ENCODE data around the gene WNT3A. TPM values are rescaled to one million over a fixed set of nuclear protein-coding genes. Genes with fewer than 3 reads are reported as not detected.

Gene WNT3A
- total and polyA plus RNA-seq, 5 donors from 2014 or later = not detected

DNA sequence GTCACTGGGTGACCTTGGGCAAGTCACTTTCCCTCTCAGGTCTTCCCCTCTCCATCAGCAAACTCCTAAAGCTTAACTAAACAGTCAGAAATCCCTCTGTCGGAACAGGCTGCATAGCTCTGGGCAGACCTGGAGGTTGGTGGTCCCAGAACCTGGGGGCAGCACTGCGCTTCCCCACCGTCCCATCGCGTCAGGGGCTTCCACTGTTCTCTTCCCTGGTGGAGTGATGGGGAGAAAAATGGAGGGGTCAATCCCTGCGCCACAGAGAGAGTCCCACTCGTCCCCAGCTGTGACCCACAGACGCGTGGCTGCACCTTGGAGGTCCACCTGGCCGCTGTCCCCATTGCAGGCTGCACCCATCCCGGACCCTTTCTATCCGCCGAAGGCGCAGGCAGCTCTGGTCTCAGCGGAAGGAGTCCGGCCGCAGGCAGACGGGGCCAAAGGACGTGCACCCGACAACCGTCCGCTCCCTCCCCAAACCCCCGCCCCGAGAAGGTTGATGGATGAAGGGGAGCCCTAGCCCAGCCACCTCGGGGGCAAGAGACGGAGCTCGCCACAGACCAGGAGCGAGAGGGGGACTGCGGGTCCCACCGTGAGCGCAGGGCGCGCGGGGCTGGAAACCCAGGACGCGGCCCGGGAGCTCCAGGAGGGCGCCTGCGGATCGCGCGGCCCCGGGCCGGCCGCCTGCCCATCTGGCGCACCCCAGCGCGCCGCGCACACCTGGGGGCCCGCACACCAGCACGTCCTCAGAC lies 588 bp upstream of the WNT3A start:
- Histone ChIP-seq H3K4me3 (ENCODE audit: low read depth, low read length) (no peak overlapping the region), H3K4me1 (ENCODE audit: control insufficient read depth, insufficient read depth, low read length, poor library complexity, severe bottlenecking) (peaks cover 4% of the 10 kb centered on the region), H3K36me3 (ENCODE audit: control insufficient read depth, insufficient read depth, low read length) (no peaks in the 10 kb centered on the region), H3K9me3 (ENCODE audit: control insufficient read depth in 2 of 2, low read length in 2 of 2) (no peaks in the 10 kb centered on the region), H3K27me3 (ENCODE audit: control insufficient read depth, insufficient read depth, low read length) (peaks cover 7% of the 10 kb centered on the region), H3K27ac (ENCODE audit: insufficient read depth, low read length, poor library complexity, severe bottlenecking) (no peak overlapping the region)
- peaks cover 0 to 15% (median 0%) of the 10 kb centered on the region in 4 donors for H3K4me1 Mint-ChIP-seq
- H3K27ac Mint-ChIP-seq = no peak overlapping the region
- ATAC-seq (ENCODE audit: low read depth in 2 of 2) = no peak
- peaks cover 39% of the 10 kb centered on the region for H3K27me3 Mint-ChIP-seq
- no peaks in the 10 kb centered on the region for H3K9me3 Mint-ChIP-seq
- H3K4me3 Mint-ChIP-seq = no peak overlapping the region
- DNase-seq = no peak
- H3K36me3 Mint-ChIP-seq = no peaks in the 10 kb centered on the region

DNA sequence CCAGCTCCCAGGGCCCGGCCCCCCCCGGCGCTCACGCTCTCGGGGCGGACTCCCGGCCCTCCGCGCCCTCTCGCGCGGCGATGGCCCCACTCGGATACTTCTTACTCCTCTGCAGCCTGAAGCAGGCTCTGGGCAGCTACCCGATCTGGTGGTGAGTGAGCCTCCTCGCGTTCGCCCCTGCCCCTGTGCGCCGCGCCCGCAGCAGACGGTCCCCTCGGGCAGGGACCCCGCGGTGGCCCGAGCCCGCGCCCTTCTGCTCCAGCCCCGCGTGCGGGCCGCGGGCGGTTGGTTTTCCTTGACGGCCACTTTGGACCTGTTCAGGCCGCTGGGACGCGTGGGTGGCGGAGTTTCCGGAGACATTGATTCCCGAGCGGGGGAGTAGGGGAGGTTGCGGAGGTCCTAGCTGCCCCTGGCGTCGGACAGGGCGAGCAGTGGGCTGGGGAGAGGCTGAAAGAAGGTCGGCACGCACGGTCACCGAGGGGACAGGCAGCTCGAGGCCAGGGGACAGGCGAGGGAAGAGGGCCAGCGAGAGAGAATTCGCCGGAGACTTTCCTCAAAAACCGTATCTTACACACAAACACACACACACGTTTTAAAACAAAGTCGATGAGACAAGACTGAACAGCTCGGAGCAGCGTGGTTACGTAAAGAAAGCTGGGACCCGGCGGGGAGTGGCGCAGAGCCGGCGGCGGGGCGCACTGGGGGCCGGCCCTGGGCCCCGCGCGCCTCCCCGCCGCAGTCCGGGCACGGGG lies 427 bp downstream of the WNT3A start:
- Mint-ChIP-seq H3K4me3 (peak overlapping the region in 1 of 4 donors; percentile 38), H3K27me3 (peaks cover 30% of the 10 kb centered on the region), H3K4me1 (peaks cover 0 to 18% (median 0%) of the 10 kb centered on the region in 4 donors), H3K36me3 (no peaks in the 10 kb centered on the region), H3K9me3 (no peaks in the 10 kb centered on the region), H3K27ac (no peak overlapping the region)
- DNase-seq (no peak), ATAC-seq (ENCODE audit: low read depth in 2 of 2) (no peak)
- Histone ChIP-seq H3K27me3 (ENCODE audit: control insufficient read depth, insufficient read depth, low read length) (peaks cover 7% of the 10 kb centered on the region), H3K27ac (ENCODE audit: insufficient read depth, low read length, poor library complexity, severe bottlenecking) (no peak overlapping the region), H3K36me3 (ENCODE audit: control insufficient read depth, insufficient read depth, low read length) (no peaks in the 10 kb centered on the region), H3K4me3 (ENCODE audit: low read depth, low read length) (no peak overlapping the region), H3K9me3 (ENCODE audit: control insufficient read depth in 2 of 2, low read length in 2 of 2) (no peaks in the 10 kb centered on the region), H3K4me1 (ENCODE audit: control insufficient read depth, insufficient read depth, low read length, poor library complexity, severe bottlenecking) (peaks cover 4% of the 10 kb centered on the region)

DNA sequence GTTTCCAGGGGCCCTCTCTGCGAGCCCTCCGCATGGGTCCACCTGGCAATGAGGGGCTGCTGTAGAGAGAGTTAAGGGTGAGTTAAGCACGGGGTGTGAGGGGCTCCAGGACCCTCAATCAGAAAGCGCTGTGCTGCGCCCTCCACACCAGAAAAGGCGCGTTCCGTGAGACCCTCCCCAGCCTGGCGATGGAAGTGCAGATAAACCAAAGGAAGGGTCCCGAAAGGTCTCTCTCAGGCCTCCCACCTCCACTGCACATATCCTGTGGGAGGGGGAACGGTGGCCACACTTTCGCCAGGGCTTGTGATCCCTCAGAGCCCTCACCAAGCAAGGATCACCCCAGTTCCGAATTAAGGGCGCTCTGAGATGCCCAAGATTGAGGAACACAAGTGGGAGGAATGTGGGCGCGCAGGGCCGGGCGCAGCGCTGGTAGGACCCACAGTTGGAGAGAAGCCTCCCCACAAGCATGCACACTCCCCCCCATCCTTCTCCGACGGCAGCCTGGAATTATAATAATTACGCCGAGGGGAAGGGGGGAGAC lies 1.1 kb downstream of the WNT3A start:
- H3K27ac Mint-ChIP-seq = no peak overlapping the region
- peaks cover 30% of the 10 kb centered on the region for H3K27me3 Mint-ChIP-seq
- no peak overlapping the region for H3K4me3 ChIP-seq (ENCODE audit: low read depth, low read length)
- no peaks in the 10 kb centered on the region for H3K9me3 ChIP-seq (ENCODE audit: control insufficient read depth in 2 of 2, low read length in 2 of 2)
- H3K4me3 Mint-ChIP-seq = no peak overlapping the region
- H3K36me3 Mint-ChIP-seq = no peaks in the 10 kb centered on the region
- peaks cover 4% of the 10 kb centered on the region for H3K4me1 ChIP-seq (ENCODE audit: control insufficient read depth, insufficient read depth, low read length, poor library complexity, severe bottlenecking)
- peaks cover 6% of the 10 kb centered on the region for H3K27me3 ChIP-seq (ENCODE audit: control insufficient read depth, insufficient read depth, low read length)
- H3K36me3 ChIP-seq (ENCODE audit: control insufficient read depth, insufficient read depth, low read length) = no peaks in the 10 kb centered on the region
- H3K9me3 Mint-ChIP-seq = no peaks in the 10 kb centered on the region
- DNase-seq = no peak
- no peak overlapping the region for H3K27ac ChIP-seq (ENCODE audit: insufficient read depth, low read length, poor library complexity, severe bottlenecking)
- no peak for ATAC-seq (ENCODE audit: low read depth in 2 of 2)
- peaks cover 0 to 18% (median 0%) of the 10 kb centered on the region in 4 donors for H3K4me1 Mint-ChIP-seq

DNA sequence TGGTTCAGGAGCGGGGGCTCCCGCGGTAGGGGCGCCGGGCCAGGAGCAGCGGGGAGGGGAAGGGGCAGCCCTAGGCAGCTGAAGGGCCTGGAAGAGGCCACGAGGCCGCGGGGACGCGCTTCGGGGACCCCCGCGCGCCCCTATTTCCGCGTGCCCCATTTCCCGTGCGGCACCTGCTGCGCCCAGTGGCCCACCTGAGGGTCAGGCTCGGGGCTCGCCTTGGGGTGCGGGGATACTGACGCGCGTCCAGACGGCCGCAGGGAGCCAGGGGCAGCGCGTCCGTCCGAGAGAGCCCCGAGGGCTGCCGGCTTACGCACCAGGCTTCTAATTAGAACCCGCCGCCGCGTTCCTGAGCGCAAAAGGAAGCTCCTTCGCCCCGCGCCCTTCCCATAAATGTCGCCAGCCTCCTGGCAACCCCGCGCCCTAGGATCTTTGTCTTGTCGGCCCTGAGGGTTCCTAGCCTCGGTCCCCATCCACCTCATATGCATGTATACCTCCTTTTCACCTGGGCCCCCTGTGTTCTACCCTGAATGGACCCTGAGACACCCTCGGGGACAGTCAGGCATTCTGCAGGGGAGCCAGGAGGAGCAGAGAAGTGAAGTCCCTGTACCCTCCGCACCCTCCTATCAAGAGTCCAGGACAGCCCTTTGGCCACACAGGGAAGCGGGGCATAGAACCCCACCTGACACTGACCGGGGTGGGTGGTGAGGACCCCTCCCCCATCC lies 1.8 kb downstream of the WNT3A start:
- Mint-ChIP-seq H3K36me3 (no peaks in the 10 kb centered on the region), H3K4me3 (no peak overlapping the region), H3K4me1 (peaks cover 0 to 18% (median 0%) of the 10 kb centered on the region in 4 donors), H3K27ac (no peak overlapping the region), H3K27me3 (peaks cover 30% of the 10 kb centered on the region), H3K9me3 (no peaks in the 10 kb centered on the region)
- no peak overlapping the region for H3K4me3 ChIP-seq (ENCODE audit: low read depth, low read length)
- peaks cover 4% of the 10 kb centered on the region for H3K4me1 ChIP-seq (ENCODE audit: control insufficient read depth, insufficient read depth, low read length, poor library complexity, severe bottlenecking)
- H3K27me3 ChIP-seq (ENCODE audit: control insufficient read depth, insufficient read depth, low read length) = peaks cover 3% of the 10 kb centered on the region
- no peak overlapping the region for H3K27ac ChIP-seq (ENCODE audit: insufficient read depth, low read length, poor library complexity, severe bottlenecking)
- ATAC-seq (ENCODE audit: low read depth in 2 of 2) = no peak
- H3K36me3 ChIP-seq (ENCODE audit: control insufficient read depth, insufficient read depth, low read length) = no peaks in the 10 kb centered on the region
- H3K9me3 ChIP-seq (ENCODE audit: control insufficient read depth in 2 of 2, low read length in 2 of 2) = no peaks in the 10 kb centered on the region
- DNase-seq = no peak

DNA sequence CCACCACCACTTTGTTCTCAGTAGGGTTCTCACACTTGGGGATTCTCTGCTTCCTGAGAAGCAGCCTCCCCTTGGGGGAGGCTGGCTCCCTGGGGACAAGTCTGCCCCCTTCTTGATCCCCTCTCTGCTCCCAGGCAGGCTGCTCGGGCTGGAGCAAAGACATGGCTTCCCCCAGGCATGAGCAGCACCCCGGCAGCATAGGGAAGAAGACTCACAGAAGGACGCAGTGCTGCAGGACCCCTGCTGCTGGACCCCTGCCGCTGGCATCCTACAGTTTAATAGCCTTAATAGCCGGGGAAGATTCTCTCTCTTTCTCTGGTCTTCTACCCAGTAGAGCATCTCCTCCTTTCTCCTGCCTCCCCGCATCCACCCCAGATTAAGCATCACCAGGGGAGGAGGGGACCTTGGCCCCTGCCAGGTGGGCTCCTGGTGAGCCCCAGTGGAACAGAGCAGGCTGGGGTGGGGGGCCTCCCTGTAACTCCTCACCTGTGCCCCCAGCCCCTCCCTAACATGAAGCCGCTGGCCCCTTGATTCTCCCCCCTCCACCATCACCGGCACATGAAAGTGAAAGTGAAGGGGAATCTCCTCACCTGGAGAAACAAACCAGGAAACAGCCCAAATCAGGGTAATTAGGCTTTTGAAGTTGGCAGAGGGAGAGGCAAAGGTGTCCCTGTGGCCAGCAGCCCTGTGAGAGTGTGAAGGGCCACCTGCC lies 2.5 kb downstream of the WNT3A start:
- Histone ChIP-seq H3K36me3 (ENCODE audit: control insufficient read depth, insufficient read depth, low read length) (no peaks in the 10 kb centered on the region), H3K9me3 (ENCODE audit: control insufficient read depth in 2 of 2, low read length in 2 of 2) (no peaks in the 10 kb centered on the region), H3K4me1 (ENCODE audit: control insufficient read depth, insufficient read depth, low read length, poor library complexity, severe bottlenecking) (peaks cover 4% of the 10 kb centered on the region), H3K27ac (ENCODE audit: insufficient read depth, low read length, poor library complexity, severe bottlenecking) (no peak overlapping the region), H3K27me3 (ENCODE audit: control insufficient read depth, insufficient read depth, low read length) (peaks cover 3% of the 10 kb centered on the region), H3K4me3 (ENCODE audit: low read depth, low read length) (no peak overlapping the region)
- Mint-ChIP-seq H3K36me3 (no peaks in the 10 kb centered on the region), H3K4me1 (peaks cover 0 to 18% (median 0%) of the 10 kb centered on the region in 4 donors), H3K27me3 (peaks cover 24% of the 10 kb centered on the region), H3K27ac (no peak overlapping the region), H3K4me3 (peak overlapping the region in 2 of 4 donors; percentile 3 to 50), H3K9me3 (no peaks in the 10 kb centered on the region)
- DNase-seq (no peak), ATAC-seq (ENCODE audit: low read depth in 2 of 2) (no peak)

DNA sequence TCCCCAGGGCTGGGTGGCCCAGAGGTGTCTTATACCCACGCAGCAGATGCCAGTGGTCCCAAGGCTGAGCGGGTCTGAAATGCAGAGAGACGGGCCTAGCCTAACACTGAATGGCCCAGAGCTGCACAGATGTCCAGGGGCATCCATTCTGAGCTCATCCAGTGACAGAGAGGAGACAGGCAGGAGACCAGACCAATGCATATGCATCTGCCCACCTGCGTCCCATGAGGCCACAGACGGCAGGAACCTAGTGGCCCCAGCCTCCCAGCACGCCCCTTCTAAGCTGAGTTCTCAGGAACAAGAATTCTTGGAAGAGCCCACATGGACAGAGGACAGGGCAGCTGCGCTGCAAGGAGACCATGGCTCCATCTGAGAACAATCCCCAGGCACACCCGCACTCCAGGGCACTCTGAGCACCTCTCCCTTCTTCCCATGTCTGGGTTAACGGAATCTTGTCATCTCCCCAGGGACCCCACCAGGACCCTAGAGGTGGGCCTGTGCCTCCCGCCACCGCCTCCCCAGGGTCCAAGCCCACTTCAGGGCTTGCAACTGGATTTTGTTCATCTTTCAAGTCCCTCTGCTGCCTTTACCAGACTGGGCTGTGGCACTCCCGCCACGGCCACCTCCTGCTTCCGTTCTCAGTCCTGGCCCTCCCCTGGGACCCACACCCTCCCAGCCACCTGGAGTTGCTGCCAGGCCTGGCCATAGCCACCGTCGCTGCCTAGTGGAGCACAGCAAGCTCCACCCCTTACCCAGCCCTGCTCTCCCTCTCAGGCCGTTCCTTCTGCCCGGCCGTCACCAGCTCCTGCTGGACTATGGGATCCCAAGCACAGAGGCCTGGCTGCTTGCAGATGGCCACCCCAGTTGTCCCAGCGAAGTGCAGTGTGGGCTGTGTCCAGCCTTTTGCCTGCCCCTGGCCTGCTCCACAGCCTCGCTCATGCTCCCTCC lies 3.3 kb downstream of the WNT3A start:
- H3K4me1 ChIP-seq (ENCODE audit: control insufficient read depth, insufficient read depth, low read length, poor library complexity, severe bottlenecking) = no peaks in the 10 kb centered on the region
- H3K27me3 Mint-ChIP-seq = peaks cover 21% of the 10 kb centered on the region
- H3K27ac Mint-ChIP-seq = no peak overlapping the region
- H3K4me3 Mint-ChIP-seq = peak overlapping the region in 1 of 4 donors; percentile 50
- no peaks in the 10 kb centered on the region for H3K36me3 ChIP-seq (ENCODE audit: control insufficient read depth, insufficient read depth, low read length)
- ATAC-seq (ENCODE audit: low read depth in 2 of 2) (no peak), DNase-seq (no peak)
- no peak overlapping the region for H3K4me3 ChIP-seq (ENCODE audit: low read depth, low read length)
- H3K27ac ChIP-seq (ENCODE audit: insufficient read depth, low read length, poor library complexity, severe bottlenecking) = no peak overlapping the region
- H3K36me3 Mint-ChIP-seq = no peaks in the 10 kb centered on the region
- peaks cover 3% of the 10 kb centered on the region for H3K27me3 ChIP-seq (ENCODE audit: control insufficient read depth, insufficient read depth, low read length)
- H3K4me1 Mint-ChIP-seq = peaks cover 0 to 18% (median 0%) of the 10 kb centered on the region in 4 donors
- H3K9me3 ChIP-seq (ENCODE audit: control insufficient read depth in 2 of 2, low read length in 2 of 2) = no peaks in the 10 kb centered on the region
- H3K9me3 Mint-ChIP-seq = no peaks in the 10 kb centered on the region

All from CD4-positive, CD25-positive, alpha-beta regulatory T cell (primary cell).